GM12891 (cell line): ENCODE measurements around the gene KRT73.

Experiments
- DNase-seq: peaks from one replicate; pipeline ENCODE4 v3.0.0; 2011; ENCODE audit warnings: low spot score; ENCODE audit not compliant: insufficient read length
- FAIRE-seq: peaks from 2 replicates; lab custom pipeline; 2011; peaks lifted over from hg19 to GRCh38; lab: Jason Lieb, UNC
- PAX5 ChIP-seq: IDR thresholded peaks from 2 replicates; pipeline ENCODE4 v1.6.1; 2011; ENCODE audit warnings: low read length, moderate library complexity, mild to moderate bottlenecking; ENCODE audit not compliant: insufficient read depth, severe bottlenecking
- POLR2A ChIP-seq: IDR thresholded peaks from 2 replicates; pipeline ENCODE4 v1.6.1; 2011; ENCODE audit warnings: low read depth, low read length, control low read depth
- POLR2AphosphoS5 ChIP-seq: IDR thresholded peaks from 2 replicates; pipeline ENCODE4 v1.6.1; 2011; ENCODE audit warnings: low read depth, low read length, control low read depth
- POU2F2 ChIP-seq: IDR thresholded peaks from 2 replicates; pipeline ENCODE4 v1.6.1; 2011; ENCODE audit warnings: low read depth, mild to moderate bottlenecking, control low read depth, low read length, moderate library complexity
- SPI1 ChIP-seq: IDR thresholded peaks from 2 replicates; pipeline ENCODE4 v1.6.1; 2011; ENCODE audit warnings: low read depth, low read length, control low read depth
- TAF1 ChIP-seq: IDR thresholded peaks from 2 replicates; pipeline ENCODE4 v1.6.1; 2011; ENCODE audit warnings: low read depth, low read length, control low read depth

KRT73 gene

DNA sequence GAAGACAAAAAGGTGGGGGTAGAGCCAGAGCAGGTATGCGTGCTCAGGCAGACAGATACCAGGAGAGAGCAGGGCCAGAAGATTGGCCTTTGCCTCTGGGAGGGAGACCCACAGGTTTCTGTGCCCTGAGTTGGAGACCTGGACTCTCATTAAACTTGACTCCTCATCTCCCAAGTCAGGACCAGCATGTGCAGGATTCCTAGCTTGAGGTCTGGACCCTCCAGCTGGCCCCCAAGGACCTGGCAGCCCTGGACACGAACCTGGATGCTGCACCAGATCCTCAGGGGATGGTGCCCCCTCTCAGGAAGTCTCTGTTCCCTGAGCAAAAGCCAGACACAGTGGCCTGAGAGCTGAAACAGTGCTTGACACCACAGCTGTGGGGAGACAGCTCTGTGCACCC lies 10.5 kb upstream of the KRT73 start:
- no peak for FAIRE-seq
- no peak for DNase-seq
- no peak for TF ChIP-seq POLR2A
- no peak for TF ChIP-seq SPI1
- TF ChIP-seq POLR2AphosphoS5: no peak
- no peak for TF ChIP-seq PAX5
- no peak for TF ChIP-seq POU2F2
- no peak for TF ChIP-seq TAF1

DNA sequence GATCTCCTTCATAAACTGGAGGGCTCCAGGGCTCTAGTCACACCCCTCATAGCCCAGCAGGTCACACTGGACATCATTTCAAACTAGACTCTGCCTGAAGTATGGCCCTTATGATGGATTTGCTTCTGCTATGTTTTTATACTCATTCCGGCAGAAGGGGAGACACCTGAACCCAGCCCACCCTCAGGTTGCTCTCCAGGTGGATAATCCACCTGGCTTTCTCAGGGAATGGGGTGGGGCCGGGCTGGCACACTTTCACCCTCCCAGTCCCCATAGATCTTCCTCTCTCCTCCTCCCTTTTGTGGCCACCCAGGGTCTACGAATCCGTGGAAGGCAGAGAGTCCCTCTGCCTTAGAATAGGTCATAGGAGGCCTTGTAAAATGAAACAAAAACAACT lies 9.8 kb upstream of the KRT73 start:
- TF ChIP-seq POLR2AphosphoS5 (no peak), TAF1 (no peak), POU2F2 (no peak), SPI1 (no peak), POLR2A (no peak), PAX5 (no peak)
- DNase-seq (no peak), FAIRE-seq (no peak)

DNA sequence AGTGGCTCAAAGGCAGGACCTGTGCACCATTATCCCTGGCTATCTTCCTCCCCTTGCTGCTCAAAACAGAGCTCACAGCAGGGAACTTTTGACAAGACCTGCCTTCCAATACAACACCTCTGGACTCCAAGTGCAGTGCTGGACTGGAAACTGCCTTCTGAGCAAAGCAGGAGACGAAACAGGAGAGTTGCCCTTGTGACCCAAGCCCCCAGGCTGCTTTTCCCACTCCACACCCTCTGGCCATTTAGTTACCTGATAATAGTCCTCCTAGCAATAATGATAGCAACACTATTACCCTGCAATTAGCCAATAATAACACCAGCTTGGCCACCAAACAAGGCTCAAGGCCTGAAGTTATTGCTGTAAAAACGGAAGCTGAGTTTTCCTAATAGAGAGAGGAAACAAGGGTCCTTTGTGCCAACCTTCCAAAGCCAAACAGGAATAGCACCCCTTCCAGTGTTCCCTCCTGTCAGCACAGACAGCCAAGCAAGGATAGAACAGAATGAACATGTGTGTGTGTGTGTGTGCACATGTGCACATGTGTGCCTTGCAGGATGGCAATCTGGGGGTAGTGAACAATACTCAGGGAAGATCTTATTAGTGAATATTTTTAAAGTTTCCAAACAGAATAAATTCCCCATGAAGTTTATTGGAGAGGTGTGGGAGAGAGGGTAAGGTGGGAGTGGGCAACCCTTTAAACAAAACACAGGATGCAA lies 9.2 kb upstream of the KRT73 start:
- no peak for FAIRE-seq
- no peak for DNase-seq
- no peak for TF ChIP-seq TAF1
- no peak for TF ChIP-seq PAX5
- TF ChIP-seq POLR2AphosphoS5: no peak
- no peak for TF ChIP-seq POU2F2
- no peak for TF ChIP-seq SPI1
- no peak for TF ChIP-seq POLR2A

DNA sequence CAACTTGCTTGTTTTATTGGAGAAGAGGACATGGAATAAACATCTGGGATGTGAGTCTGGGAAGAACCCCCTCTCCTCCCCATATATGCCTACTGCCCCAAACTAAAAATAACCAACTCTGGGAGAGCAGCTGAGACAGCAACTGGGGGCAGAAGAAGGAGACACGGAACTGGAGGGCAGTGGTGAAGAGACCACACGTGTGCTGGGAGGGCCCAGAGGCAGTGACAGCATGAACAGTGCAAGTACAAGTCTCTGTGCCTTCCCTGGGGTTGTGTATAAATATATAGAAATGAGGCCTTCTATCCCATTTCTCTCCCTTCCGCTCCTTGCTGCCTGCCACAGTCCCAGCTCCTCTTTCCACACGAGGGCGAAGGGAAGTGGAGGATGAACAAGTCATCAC lies 4.0 kb upstream of the KRT73 start:
- FAIRE-seq: no peak
- no peak for DNase-seq

DNA sequence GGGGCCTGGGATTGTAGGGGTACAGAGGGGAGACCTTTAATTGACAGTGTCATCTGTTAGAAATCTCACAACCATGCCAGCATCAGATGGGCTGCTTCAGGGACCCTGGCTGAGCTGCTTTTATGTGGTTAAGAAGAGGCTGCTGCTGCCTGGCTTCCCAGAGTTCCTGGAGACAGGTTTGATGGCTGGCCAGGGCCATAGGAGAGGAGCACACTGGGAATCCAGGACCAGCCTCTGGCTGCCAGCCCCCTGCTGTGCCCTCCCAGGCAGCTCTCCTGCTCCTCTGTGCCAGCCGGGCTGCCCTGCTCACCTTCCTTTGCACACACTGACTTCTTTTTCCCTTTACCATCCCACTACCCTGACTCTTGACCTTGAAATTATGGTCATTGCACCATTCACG lies 507 bp upstream of the KRT73 start:
- DNase-seq: no peak
- TF ChIP-seq POLR2AphosphoS5 (no peak), TAF1 (no peak), PAX5 (no peak), SPI1 (no peak), POU2F2 (no peak), POLR2A (no peak)
- no peak for FAIRE-seq

More for the DNA sequence above, 4.0 kb upstream of the KRT73 start:
- TF ChIP-seq TAF1: no peak
- no peak for TF ChIP-seq PAX5
- no peak for TF ChIP-seq SPI1
- TF ChIP-seq POU2F2: no peak
- no peak for TF ChIP-seq POLR2AphosphoS5
- TF ChIP-seq POLR2A: no peak

DNA sequence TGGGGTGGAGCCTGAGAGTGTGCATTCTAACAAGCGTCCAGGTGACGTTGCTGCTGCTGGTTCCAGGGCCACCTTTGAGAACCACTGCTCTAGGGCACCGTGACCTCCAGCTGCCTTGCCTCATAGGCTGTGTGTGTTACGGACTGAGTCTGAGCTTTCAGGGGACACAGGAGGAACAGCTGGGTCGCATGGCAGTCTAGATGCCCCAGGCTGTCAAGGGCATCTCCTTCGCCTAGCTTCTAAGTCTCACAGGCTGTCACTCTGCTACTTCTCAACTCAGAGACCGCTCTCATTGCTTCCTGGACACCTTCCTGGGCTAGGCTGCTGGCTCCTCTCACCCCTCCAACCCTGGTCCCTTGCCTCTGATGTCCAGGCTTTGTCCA lies 965 bp downstream of the KRT73 start:
- no peak for FAIRE-seq
- DNase-seq: no peak
- TF ChIP-seq PAX5 (no peak), POU2F2 (no peak), SPI1 (no peak), POLR2AphosphoS5 (no peak), TAF1 (no peak)

DNA sequence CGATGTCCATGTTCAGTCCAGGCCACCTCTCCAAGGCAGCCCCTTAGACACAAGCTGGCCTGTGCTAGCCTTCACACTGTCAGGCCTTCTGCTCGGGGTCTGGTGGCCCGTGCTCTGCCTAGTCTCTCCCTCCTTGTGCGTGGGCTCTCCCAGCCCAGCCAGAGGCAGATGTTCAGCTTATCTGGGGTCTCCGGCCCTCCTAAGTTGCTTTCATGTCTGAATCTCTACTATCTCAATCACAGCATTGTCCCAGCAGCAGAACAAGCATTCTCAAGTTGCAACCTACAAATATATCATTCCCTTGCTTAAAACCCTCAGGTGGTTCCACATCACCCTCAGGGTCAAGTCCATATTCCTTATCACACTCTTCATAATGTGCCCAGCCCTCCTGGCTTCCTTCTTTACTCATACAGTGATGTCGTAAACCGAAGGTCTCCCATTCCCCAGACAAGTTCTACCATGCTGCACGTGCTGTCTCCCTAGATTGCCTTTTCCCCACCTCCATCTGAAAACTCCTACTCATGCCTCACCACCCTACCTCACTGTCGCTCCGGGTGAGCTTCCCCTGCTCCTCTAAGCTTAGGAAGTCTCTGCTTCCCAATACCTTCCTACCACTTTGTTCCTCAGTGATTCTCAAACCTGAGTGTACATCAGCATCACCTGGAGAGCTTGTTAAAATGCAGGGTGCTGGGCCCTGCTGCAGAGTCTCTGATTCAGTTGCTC lies 1.5 kb downstream of the KRT73 start:
- FAIRE-seq: no peak
- no peak for DNase-seq
- no peak for TF ChIP-seq SPI1
- no peak for TF ChIP-seq POLR2AphosphoS5
- TF ChIP-seq POLR2A: no peak

DNA sequence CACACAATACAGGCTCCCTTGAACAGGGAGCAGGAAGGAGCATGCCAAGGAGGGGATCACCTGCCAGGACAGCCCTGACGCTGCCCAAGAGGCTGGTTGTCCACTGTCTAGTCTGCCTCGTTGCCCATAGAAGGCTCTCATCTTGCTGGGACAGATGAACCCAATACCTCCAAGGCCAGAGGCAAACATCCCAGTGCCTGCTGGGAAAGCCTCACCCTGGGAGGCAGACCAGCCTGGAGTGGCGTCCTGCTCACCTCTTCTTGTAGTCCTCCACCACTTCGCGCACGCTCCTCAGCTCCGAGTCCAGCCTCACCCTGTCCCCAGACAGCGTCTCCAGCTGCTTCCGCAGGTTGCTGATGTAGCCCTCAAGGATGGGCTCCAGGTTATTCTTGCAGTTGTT lies 2.4 kb downstream of the KRT73 start:
- FAIRE-seq (no peak), DNase-seq (no peak)
- no peak for TF ChIP-seq TAF1
- no peak for TF ChIP-seq POU2F2
- TF ChIP-seq SPI1: no peak
- TF ChIP-seq POLR2AphosphoS5: no peak
- TF ChIP-seq PAX5: no peak
- TF ChIP-seq POLR2A: no peak

DNA sequence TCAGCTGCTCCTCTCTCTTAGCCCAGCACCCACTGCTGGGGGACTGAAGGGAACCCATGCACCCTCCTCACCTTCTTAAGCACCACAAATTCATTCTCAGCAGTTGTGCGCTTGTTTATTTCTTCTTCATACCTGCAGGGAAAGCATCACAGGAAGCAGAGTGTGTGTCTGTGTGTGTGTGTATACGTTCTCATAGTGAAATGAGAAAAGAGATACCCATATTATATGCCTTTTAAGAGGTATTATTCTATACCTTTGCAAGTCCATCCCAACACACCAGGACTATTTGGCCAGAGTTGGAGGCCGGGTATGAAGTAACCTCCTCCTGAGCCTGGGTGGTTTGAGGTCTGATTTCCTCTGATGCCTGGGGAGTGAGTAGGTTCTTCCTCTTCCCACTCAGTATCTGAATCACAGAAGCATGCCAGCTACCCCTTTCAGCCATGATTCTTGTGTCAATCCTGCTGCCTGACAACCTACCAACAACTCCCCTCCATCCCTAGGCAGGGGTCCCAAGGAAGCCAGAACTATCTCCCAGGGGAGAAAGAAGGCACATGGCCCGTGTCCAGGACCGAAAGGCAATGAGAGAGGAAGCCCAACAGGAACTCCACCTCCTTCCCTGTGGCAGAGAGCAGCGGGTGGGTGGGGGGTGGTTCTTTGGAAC lies 3.0 kb downstream of the KRT73 start:
- FAIRE-seq (no peak), DNase-seq (no peak)
- TF ChIP-seq POLR2A (no peak), PAX5 (no peak), POLR2AphosphoS5 (no peak), SPI1 (no peak), POU2F2 (no peak), TAF1 (no peak)
